ENCODE data around the gene TMCO4.

GRCh38 chr1:19648689-19649088, 151.0 kb downstream of the TMCO4 start:
- TF ChIP-seq CREB1 (IDR thresholded peaks at IDR 0.05; ENCODE audit: low read depth) (no peak), CEBPB (IDR thresholded peaks at IDR 0.05) (no peak), USF1 (IDR thresholded peaks at IDR 0.05) (no peak), MAX (IDR thresholded peaks at IDR 0.05) (no peak), FOXM1 (IDR thresholded peaks at IDR 0.05; ENCODE audit: borderline replicate concordance, low read depth) (no peak), EP300 (IDR thresholded peaks at IDR 0.05; ENCODE audit: borderline replicate concordance) (no peak), YY1 (IDR thresholded peaks at IDR 0.05; ENCODE audit: low read depth) (no peak), TAF1 (IDR thresholded peaks at IDR 0.05; ENCODE audit: low read depth) (no peak), RAD21 (IDR thresholded peaks at IDR 0.05; ENCODE audit: low read depth) (peak; percentile 23; the same call in 1 of the 2 replicates), REST (IDR thresholded peaks at IDR 0.05; ENCODE audit: low read depth) (no peak), EGR1 (IDR thresholded peaks at IDR 0.05) (no peak), NFIC (IDR thresholded peaks at IDR 0.05) (no peak)
